Measurements from ENCODE around the gene ITGB7.
"Not testable (repeated sequence)": the region's sequence is repeated elsewhere in the genome, so short reads cannot be mapped to it uniquely, and the experiment has no call there.

The ITGB7 gene

GRCh38 chr12:53205747-53206419 is 1.2 kb downstream of the ITGB7 start:
- TF ChIP-seq ZFX (IDR thresholded peaks at IDR 0.05) (no peak), CTCF (conservative IDR thresholded peaks at IDR 0.05) (no peak)
- no peak overlapping the region for H3K27ac ChIP-seq

- no peak for TF ChIP-seq CTCF (conservative IDR thresholded peaks at IDR 0.05)
- no peak for TF ChIP-seq ZFX (IDR thresholded peaks at IDR 0.05)
- no peak overlapping the region for H3K27ac ChIP-seq
Observed at GRCh38 chr12:53204351-53204750, 2.7 kb downstream of the ITGB7 start.

- H3K27ac ChIP-seq: not testable (repeated sequence)
Observed at GRCh38 chr12:53202316-53202715, 4.7 kb downstream of the ITGB7 start.

GRCh38 chr12:53201639-53202038 is 5.4 kb downstream of the ITGB7 start:
- TF ChIP-seq ZFX (IDR thresholded peaks at IDR 0.05) (no peak), CTCF (conservative IDR thresholded peaks at IDR 0.05) (no peak)
- no peak overlapping the region for H3K27ac ChIP-seq

GRCh38 chr12:53201177-53201541 is 5.9 kb downstream of the ITGB7 start:
- TF ChIP-seq ZFX (IDR thresholded peaks at IDR 0.05) (no peak), CTCF (conservative IDR thresholded peaks at IDR 0.05) (no peak)
- H3K27ac ChIP-seq: no peak overlapping the region

GRCh38 chr12:53200458-53201176 is 6.4 kb downstream of the ITGB7 start:
- H3K27ac ChIP-seq: no peak overlapping the region
- no peak for TF ChIP-seq CTCF (conservative IDR thresholded peaks at IDR 0.05)
- no peak for TF ChIP-seq ZFX (IDR thresholded peaks at IDR 0.05)

GRCh38 chr12:53200107-53200457 is 7.0 kb downstream of the ITGB7 start:
- H3K27ac ChIP-seq: no peak overlapping the region
- TF ChIP-seq ZFX (IDR thresholded peaks at IDR 0.05): no peak
- no peak for TF ChIP-seq CTCF (conservative IDR thresholded peaks at IDR 0.05)

GRCh38 chr12:53199700-53200099 is 7.4 kb downstream of the ITGB7 start:
- H3K27ac ChIP-seq: no peak overlapping the region
- TF ChIP-seq ZFX (IDR thresholded peaks at IDR 0.05) (no peak), CTCF (conservative IDR thresholded peaks at IDR 0.05) (no peak)
